Coronary artery (tissue), 2 donors: ENCODE results near the gene PIK3AP1.

Experiments
- DNase-seq: peaks from one replicate; pipeline ENCODE4 v3.0.0-alpha.2; 2017; ENCODE audit warnings: low spot score
- H3K27ac ChIP-seq, 2 donors: fragments of 200-600 bp; sonication (generic); one replicate each; pipeline ENCODE4 v1.5.1; 2016 to 2019
- H3K4me3 ChIP-seq: fragments of 200-600 bp; sonication (generic); 2 replicates; pipeline ENCODE4 v1.5.1; 2016; ENCODE audit warnings: mild to moderate bottlenecking, moderate library complexity
- TF ChIP-seq, protein P1 (sequence below): fragments of 200-600 bp; sonication (generic); IDR thresholded peaks from one replicate; pipeline ENCODE4 v1.5.1; 2019; ENCODE audit warnings: antibody characterized with exemption

PIK3AP1 gene

DNA sequence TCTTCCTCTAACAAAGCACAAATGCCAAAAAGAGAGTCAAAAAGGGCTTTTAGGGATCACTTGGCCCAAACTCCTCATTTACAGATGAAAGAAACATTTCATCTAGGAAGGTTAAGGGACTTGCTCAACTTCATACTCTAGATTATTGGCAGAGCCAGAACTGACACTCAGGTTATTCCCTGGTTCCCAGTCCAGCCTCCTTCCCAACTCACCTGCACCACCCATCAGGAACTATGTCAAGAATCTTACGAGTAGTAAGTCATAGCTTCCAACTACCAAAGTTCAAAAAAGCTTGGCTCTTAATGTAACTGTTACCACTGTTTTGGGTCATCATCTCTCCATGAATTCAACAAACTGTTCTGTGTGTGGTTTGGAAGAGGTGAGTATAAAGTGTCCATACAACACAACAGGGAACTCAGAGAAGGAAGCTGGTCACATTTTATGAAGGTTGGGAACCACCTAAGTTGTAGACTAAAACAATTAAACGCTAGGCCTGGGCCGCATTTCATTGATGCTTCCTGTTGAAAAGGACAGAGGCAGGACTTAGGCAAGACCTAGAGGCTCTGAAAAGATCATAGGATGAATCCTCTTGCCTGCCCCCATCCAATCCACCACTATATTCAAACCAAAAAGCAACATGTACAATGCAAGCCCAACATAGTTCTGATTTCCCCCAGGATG is 9.1 kb downstream of the PIK3AP1 start:
- H3K4me3 ChIP-seq = no peak overlapping the region
- DNase-seq = no peak

GRCh38 chr10:96709525-96709924 is 10.8 kb downstream of the PIK3AP1 start:
- TF ChIP-seq, protein P1, sequence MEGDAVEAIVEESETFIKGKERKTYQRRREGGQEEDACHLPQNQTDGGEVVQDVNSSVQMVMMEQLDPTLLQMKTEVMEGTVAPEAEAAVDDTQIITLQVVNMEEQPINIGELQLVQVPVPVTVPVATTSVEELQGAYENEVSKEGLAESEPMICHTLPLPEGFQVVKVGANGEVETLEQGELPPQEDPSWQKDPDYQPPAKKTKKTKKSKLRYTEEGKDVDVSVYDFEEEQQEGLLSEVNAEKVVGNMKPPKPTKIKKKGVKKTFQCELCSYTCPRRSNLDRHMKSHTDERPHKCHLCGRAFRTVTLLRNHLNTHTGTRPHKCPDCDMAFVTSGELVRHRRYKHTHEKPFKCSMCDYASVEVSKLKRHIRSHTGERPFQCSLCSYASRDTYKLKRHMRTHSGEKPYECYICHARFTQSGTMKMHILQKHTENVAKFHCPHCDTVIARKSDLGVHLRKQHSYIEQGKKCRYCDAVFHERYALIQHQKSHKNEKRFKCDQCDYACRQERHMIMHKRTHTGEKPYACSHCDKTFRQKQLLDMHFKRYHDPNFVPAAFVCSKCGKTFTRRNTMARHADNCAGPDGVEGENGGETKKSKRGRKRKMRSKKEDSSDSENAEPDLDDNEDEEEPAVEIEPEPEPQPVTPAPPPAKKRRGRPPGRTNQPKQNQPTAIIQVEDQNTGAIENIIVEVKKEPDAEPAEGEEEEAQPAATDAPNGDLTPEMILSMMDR = no peak
- no peak for DNase-seq
- no peak overlapping the region for H3K4me3 ChIP-seq
- H3K27ac ChIP-seq = no peak overlapping the region

More for the DNA sequence above, 9.1 kb downstream of the PIK3AP1 start:
- TF ChIP-seq, protein P1 = no peak
- no peak overlapping the region for H3K27ac ChIP-seq

DNA sequence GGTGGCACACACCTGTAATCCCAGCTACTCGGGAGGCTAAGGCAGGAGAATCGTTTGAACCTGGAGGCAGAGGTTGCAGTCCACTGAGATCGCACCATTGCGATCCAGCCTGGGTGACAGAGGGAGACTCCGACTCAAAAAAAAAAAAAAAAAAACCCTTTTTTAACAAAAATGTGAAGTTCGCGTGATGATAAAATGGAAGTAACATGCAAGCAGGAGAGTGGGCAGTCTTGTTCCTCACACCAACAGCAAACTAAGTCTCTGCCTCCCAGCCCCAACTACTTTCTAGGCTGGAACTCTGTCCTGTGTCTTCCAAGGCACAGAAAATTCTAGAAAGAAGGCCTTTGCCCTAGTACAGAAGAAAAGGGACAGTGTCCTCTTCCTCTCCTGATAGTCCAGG is 11.3 kb downstream of the PIK3AP1 start:
- Histone ChIP-seq H3K4me3 (no peak overlapping the region), H3K27ac (peak overlapping the region in 1 of 2 donors; percentile 54)
- no peak for DNase-seq
- TF ChIP-seq, protein P1 = no peak

GRCh38 chr10:96708456-96708855 is 11.9 kb downstream of the PIK3AP1 start:
- TF ChIP-seq, protein P1 = no peak
- no peak overlapping the region for H3K4me3 ChIP-seq
- no peak for DNase-seq
- peak overlapping the region in 1 of 2 donors; percentile 54 for H3K27ac ChIP-seq

DNA sequence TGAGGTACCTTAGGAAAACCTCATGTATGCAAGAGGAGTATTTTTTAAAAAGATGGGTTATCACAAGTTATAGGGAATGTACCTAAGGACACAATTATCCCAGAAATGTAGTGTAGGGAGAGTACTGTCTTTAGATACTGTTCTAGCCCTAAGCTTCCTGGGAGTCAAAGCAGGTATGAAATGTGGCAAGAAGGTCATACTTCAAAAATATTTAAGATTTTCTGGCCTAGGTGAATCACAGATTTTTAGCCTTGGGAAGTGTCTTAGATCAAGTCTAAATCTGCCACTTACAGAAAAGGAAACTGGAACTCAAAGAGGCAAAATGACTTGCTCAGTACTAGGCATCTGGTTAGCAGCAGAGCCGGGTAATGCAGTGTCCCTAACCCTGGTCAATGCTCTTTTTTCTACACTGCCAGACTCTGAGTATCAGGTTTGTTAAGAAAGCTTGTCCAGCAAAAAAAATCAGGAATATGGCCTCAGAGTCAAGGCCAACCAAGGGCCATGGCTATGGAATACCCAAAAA is 13.9 kb downstream of the PIK3AP1 start:
- Histone ChIP-seq H3K27ac (no peak overlapping the region), H3K4me3 (no peak overlapping the region)
- TF ChIP-seq, protein P1 = no peak
- no peak for DNase-seq

- H3K4me3 ChIP-seq = no peak overlapping the region
- TF ChIP-seq, protein P1 = no peak
- H3K27ac ChIP-seq = no peak overlapping the region
- DNase-seq = no peak
Observed at GRCh38 chr10:96705134-96705533, 15.2 kb downstream of the PIK3AP1 start.

GRCh38 chr10:96704563-96704962 is 15.8 kb downstream of the PIK3AP1 start:
- Histone ChIP-seq H3K4me3 (no peak overlapping the region), H3K27ac (no peak overlapping the region)
- DNase-seq = no peak
- TF ChIP-seq, protein P1 = no peak
